ENCODE data around the gene DDX31. TPM values are rescaled to one million over a fixed set of nuclear protein-coding genes. Genes with fewer than 3 reads are reported as not detected.

Gene DDX31
- total RNA-seq, 4 donors from 2014 or later = 16.9 to 24.1 (median 18.6) TPM

GRCh38 chr9:132610661-132611060 is 59.1 kb downstream of the DDX31 start:
- TF ChIP-seq POLR2A (IDR thresholded peaks at IDR 0.05) (no peak), CTCF (IDR thresholded peaks at IDR 0.05) (no peak)
- no peak for DNase-seq (ENCODE audit: low spot score in 2 of 2)
- no peak overlapping the region for H3K4me3 ChIP-seq (ENCODE audit: low read depth, poor library complexity, severe bottlenecking)
- WGBS, 2 donors = 88% methylated on average over 12 of the region's 12 CpGs
- intact Hi-C loops (cut with DNase I; ENCODE audit: low total_unique reads) = no loop called here

DNA sequence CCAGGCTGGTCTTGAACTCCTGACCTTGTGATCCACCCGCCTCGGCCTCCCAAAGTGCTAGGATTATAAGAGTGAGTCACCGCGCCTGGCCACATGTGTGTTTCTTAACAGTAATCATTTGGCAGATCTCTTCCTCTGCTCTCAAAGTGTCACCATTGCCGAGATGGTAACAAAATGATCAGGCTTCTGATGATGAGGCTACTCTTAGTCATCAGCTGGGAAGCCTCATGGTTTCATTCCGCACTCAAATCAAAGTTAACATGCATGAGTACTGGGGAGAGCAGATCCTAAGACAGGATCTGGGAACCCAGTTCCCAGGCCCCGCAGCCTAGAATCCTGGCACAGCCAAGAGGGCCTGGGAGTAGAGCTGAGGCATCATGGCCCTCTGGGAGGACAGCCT is 60.0 kb downstream of the DDX31 start:
- intact Hi-C loops (cut with DNase I; ENCODE audit: low total_unique reads) = no loop called here

GRCh38 chr9:132609184-132609583 is 60.6 kb downstream of the DDX31 start:
- no peak overlapping the region for H3K4me3 ChIP-seq (ENCODE audit: low read depth, poor library complexity, severe bottlenecking)
- TF ChIP-seq POLR2A (IDR thresholded peaks at IDR 0.05) = no peak
- TF ChIP-seq CTCF (IDR thresholded peaks at IDR 0.05) = no peak
- DNase-seq (ENCODE audit: low spot score in 2 of 2) = no peak
- intact Hi-C loops (cut with DNase I; ENCODE audit: low total_unique reads) = no loop called here
- 93 to 94% methylated on average over 9 of the region's 9 CpGs for WGBS, 2 donors

More for the DNA sequence above, 60.0 kb downstream of the DDX31 start:
- no peak for TF ChIP-seq POLR2A (IDR thresholded peaks at IDR 0.05)
- TF ChIP-seq CTCF (IDR thresholded peaks at IDR 0.05) = no peak
- no peak for DNase-seq (ENCODE audit: low spot score in 2 of 2)
- no peak overlapping the region for H3K4me3 ChIP-seq (ENCODE audit: low read depth, poor library complexity, severe bottlenecking)
- 76 to 82% methylated on average over 7 of the region's 7 CpGs for WGBS, 2 donors

DNA sequence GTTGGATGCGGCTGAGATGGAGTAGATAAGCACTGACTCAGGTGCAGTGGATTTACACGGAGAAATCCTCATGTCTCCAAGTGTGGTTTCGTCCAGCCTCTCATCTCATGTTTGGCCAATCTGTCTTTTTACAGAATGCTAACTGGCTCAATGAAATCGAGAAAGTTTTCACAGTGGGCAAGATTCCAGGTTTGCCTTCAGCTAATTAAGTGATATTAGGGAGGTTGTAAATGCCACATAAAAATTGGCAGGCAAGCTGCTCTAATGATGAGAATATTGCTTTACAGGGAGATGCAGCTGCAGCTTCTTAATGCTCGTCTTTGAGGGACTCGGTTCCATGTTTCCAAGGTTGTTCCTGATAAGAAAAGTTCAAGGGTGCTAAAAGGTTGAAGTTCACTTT is 63.7 kb downstream of the DDX31 start:
- no peak for DNase-seq (ENCODE audit: low spot score in 2 of 2)
- 82 to 87% methylated on average over 6 of the region's 6 CpGs for WGBS, 2 donors
- intact Hi-C loops (cut with DNase I; ENCODE audit: low total_unique reads) = no loop called here
- H3K4me3 ChIP-seq (ENCODE audit: low read depth, poor library complexity, severe bottlenecking) = no peak overlapping the region
- TF ChIP-seq POLR2A (IDR thresholded peaks at IDR 0.05) = no peak
- TF ChIP-seq CTCF (IDR thresholded peaks at IDR 0.05) = no peak

DNA sequence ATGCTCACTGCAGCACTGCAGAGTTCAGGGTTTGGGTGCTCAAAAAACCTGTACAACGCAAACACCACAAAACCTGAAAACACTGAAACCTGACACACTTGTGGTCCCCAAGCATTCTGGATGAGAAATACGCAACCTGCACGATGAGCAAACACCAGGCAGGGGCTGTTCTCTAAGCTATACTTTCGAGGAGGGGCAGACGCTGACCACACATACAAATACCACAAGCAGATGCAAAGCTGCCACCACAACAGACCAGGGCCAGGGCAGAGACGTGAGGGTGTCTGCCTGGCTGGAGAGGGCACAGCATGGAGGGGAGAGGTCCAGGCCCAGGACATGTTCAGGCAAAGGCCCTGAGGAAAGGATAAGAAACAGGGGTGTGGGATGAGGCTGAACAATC is 64.4 kb downstream of the DDX31 start:
- no peak for DNase-seq (ENCODE audit: low spot score in 2 of 2)
- intact Hi-C loops (cut with DNase I; ENCODE audit: low total_unique reads) = no loop called here
- H3K4me3 ChIP-seq (ENCODE audit: low read depth, poor library complexity, severe bottlenecking) = no peak overlapping the region
- TF ChIP-seq POLR2A (IDR thresholded peaks at IDR 0.05) (no peak), CTCF (IDR thresholded peaks at IDR 0.05) (no peak)
- 92 to 96% methylated on average over 6 of the region's 6 CpGs for WGBS, 2 donors

DNA sequence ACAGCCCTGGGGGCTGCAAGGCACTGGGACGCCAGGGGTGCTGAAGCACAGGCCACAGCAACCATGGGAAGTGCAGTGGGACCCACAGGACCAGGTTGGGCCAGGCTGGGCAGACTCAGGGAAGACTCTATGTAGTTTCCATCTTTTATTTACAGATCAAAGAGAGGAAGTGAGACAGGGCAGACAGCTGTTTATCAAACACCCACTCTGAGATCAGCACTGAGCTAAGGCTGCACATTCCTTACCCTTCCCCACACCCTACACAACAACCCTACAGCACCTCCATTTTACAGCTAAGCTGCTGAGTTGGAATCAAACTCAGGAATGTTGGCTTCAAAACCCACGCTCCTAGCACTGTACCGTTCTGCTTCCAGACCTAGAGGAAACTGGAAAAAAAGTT is 67.6 kb downstream of the DDX31 start:
- intact Hi-C loops (cut with DNase I; ENCODE audit: low total_unique reads) = no loop called here
- no peak overlapping the region for H3K4me3 ChIP-seq (ENCODE audit: low read depth, poor library complexity, severe bottlenecking)
- no peak for TF ChIP-seq CTCF (IDR thresholded peaks at IDR 0.05)
- TF ChIP-seq POLR2A (IDR thresholded peaks at IDR 0.05) = no peak
- WGBS, 2 donors = 80 to 85% methylated on average over 3 of the region's 3 CpGs
- no peak for DNase-seq (ENCODE audit: low spot score in 2 of 2)

Measured in lower leg skin (tissue), 4 donors.